Adrenal gland (tissue), 5 donors: ENCODE results near the gene PELI1.

ENCODE experiments used
- POLR2A ChIP-seq, 2 donors: fragments of 450-650 bp; IDR thresholded peaks; one replicate each; pipeline ENCODE4 v1.6.1; 2017; ENCODE audit warnings: antibody characterized with exemption in 2 of 2, mild to moderate bottlenecking in 2 of 2, moderate library complexity in 1 of 2
- TF ChIP-seq, protein P1 (sequence below), 6 experiments: fragments of 450-650 bp in 4 of 6; fragments of 200-600 bp in 2 of 6; sonication (generic) in 1 of 6; IDR thresholded peaks; 1 replicate in 5 of 6; 2 replicates in 1 of 6; pipeline versions ENCODE4 v1.5.1 to v1.8.0; 2016 to 2021; ENCODE audit warnings: antibody characterized with exemption in 6 of 6, mild to moderate bottlenecking in 2 of 6, moderate library complexity in 1 of 6
- donor health status: DM: no; HTN: no; CAD: no.

DNA sequence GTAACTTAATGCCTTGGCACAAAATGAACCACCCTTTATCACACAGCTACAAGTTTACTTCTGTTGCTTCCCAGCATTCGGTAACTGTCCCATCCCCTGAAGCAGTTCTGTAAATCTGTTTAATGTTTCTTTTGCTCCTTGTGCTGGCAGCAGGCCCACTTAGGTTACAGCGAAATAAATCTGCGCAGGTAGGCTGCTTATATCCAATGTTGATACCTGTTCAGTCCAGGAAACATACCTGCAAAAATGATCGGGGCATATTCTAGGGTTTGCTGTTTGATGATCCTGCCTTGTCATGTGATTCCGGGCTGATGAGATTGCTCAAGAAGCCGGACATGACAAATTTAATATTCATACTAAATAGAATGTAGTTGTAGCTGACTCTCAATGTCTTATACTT, 23.3 kb downstream of the PELI1 start:
- TF ChIP-seq, protein P1, sequence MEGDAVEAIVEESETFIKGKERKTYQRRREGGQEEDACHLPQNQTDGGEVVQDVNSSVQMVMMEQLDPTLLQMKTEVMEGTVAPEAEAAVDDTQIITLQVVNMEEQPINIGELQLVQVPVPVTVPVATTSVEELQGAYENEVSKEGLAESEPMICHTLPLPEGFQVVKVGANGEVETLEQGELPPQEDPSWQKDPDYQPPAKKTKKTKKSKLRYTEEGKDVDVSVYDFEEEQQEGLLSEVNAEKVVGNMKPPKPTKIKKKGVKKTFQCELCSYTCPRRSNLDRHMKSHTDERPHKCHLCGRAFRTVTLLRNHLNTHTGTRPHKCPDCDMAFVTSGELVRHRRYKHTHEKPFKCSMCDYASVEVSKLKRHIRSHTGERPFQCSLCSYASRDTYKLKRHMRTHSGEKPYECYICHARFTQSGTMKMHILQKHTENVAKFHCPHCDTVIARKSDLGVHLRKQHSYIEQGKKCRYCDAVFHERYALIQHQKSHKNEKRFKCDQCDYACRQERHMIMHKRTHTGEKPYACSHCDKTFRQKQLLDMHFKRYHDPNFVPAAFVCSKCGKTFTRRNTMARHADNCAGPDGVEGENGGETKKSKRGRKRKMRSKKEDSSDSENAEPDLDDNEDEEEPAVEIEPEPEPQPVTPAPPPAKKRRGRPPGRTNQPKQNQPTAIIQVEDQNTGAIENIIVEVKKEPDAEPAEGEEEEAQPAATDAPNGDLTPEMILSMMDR (IDR thresholded peaks at IDR 0.05), result no peak
- no peak for TF ChIP-seq POLR2A (IDR thresholded peaks at IDR 0.05)
